GM10847 (cell line): ENCODE data around the gene NR4A2.

Source experiments
- POLR2A ChIP-seq: IDR thresholded peaks from 2 replicates; pipeline ENCODE4 v1.6.1; 2011; ENCODE audit not compliant: insufficient read length; ENCODE audit errors: extremely low read depth

The NR4A2 gene

GRCh38 chr2:156343096-156343939 lies 10.8 kb upstream of the NR4A2 start:
- TF ChIP-seq POLR2A = no peak

DNA sequence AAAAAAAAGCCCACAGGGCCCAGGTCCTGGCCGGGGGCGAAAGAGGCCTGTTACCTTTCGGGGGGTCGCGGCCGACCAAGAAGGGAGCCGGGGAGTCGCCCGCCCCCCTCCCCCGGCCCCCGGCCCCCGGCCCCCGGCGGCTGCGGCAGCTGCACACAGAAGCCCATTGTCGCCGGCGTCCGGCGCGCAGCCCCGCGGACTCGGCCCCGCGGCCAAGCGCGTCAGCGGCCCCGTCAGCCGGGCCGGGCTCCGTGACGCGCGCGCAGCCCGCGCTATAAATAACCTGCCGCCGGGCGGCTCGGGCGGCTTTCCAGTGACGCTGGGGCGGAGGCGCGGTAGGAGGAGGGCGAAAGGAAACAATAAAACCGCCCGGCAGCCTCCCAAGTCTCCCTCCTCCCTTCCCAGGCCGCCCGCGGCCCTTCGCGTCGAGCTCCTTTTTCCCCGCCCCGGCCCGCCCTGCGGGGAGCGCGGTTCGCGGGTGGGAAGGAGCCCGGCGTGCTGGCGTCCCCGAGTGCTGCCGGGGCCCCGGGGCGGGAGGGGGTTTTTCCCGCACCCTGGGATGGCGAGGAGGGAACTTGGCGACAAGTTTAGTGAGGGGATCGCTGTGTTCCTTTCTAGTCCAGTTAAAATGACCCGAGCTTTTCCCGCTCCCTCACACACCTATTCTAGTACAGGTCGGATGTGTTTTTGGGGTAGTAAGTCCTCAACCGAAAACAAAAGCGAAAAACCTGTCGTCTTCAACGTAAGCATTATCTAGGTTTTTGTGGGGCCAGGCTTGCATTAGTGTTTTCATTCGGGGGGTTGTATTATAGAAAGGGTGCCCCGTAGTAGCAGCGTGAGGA lies 10.0 kb upstream of the NR4A2 start:
- peak; percentile 61 for TF ChIP-seq POLR2A

GRCh38 chr2:156341452-156342253 lies 9.1 kb upstream of the NR4A2 start:
- peak; percentile 57 for TF ChIP-seq POLR2A

DNA sequence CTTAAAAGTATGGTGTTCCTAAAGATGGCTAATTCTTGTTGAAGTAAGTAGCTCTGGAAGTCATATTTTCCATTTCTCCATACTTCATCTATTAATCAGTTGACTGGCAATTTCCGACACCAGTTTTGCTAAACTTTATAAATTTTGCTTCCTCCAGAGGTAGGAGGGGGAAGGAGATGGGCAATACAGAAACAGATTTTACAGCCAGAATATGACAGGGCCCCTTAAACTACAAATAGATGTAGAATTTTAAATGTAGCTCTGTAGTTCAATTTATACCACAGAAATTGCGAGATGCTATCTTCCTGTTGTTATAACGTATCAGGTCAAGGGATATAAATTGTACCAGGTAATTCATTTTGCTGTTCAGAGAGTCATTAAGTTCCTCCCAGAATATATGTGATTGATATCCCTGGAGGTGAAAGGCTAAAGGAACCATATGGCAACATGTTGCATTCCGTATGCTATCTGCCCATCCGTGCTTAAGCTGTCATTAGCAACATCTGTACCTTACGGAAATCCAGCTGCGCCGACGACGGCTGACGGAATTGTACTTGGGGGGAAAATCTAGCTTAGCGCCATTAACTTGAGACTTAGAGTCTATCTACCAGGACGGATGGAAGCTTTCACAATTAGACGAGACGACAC lies 8.4 kb upstream of the NR4A2 start:
- TF ChIP-seq POLR2A = no peak

- TF ChIP-seq POLR2A = no peak
Measured at GRCh38 chr2:156340377-156340776, 7.9 kb upstream of the NR4A2 start.

GRCh38 chr2:156339865-156340264 lies 7.3 kb upstream of the NR4A2 start:
- no peak for TF ChIP-seq POLR2A

DNA sequence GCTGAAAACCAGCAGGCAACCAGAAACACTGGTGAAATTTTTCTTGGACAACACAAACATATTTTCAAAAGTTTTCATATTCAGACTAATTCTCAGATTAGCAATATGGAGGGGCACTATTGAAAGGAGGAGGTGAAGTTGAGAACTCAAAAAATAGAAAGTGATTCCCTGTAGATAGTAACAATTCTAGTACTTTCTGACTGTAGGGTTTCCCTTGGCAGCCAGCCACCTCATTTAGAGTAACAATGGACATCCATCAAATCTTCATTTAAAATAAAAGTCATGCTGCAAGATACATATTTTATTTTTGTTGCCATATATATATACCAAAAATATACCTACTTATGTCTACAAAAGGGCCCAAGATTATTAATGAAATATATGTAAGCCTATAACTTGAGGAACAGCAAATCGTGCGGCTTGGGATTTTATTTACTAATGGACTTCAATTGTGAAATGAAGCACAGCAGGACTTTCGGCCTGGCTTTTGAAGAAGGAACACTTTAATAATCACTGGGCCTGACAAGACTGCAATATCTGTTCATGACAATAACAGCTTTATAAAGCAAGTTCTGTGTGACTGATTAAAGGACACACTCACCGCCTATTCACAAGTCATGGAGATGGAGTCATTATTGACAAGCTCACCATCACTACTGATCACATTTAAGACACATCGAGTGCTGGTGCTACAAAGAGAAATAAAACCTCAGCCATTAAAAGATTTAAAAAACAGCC lies 6.8 kb upstream of the NR4A2 start:
- no peak for TF ChIP-seq POLR2A

GRCh38 chr2:156338578-156338977 lies 6.1 kb upstream of the NR4A2 start:
- no peak for TF ChIP-seq POLR2A

DNA sequence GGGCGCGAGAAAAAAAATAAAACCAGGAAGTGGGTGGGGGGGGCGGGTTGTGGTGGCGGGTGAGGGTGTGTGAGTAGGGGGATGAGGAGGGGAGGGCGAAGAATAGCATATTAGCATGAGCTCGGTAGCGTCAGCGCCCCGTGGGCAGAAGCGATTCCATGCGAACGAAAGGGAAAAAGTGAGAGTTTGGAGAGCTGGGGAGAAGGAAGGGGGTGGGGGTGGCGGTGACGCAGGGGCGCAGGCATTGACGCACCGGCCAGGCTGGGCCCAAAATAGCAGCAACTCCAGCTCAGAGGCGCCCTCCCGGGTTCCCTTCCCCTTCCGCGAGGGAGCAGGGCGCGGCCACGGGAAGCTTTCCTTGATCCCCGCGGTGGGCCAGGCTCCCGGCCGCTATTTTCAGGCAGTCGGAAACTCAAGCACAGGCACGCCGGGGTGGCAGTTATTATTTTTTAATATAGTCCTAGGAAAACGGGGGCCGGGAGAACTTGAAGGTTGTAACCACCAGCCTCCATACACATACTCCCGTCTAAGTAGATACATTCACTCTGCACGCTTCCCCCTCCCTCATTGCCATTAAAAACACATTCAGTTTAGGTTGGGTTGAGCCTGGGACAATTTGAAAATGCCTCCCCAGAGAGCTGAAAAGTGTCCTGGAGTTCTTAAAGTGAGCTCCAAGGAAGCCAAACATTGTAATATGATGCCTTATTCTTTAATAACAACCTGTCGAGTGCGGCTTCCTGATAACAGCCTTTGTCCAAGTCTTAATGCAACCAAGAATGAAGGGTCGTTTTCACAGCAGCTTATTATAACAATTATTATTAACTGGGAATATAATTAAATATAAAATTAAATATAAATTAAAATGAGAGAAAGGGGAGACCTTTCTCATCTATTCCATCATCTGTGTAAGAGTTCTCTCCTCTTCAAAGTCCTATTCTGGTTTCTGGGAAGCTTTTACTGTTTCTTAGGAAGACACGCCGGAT lies 2.3 kb upstream of the NR4A2 start:
- no peak for TF ChIP-seq POLR2A

GRCh38 chr2:156333951-156334495 lies 1.5 kb upstream of the NR4A2 start:
- TF ChIP-seq POLR2A = no peak

- TF ChIP-seq POLR2A = no peak
Measured at GRCh38 chr2:156333274-156333950, 891 bp upstream of the NR4A2 start.

DNA sequence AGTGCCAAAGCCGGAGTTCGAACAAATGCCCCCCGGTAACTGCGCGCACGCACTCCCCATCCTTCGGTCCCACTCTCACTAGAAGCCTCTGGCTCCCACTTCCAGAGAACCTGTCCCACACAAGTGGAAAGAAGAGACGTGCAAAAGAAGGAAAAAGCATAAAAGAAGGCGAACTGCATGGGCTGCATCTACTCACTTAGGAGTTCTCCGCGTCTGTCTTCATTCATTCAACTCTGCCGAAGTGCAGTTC lies 312 bp downstream of the NR4A2 start:
- TF ChIP-seq POLR2A = no peak
